ENCODE data around the gene DPP6.

- TF ChIP-seq POLR2A (IDR thresholded peaks at IDR 0.05; ENCODE audit: low read length) (no peak), CTCF (IDR thresholded peaks at IDR 0.05) (no peak), CBX8 (IDR thresholded peaks at IDR 0.05) (no peak), SMC3 (IDR thresholded peaks at IDR 0.05) (no peak), HOXA7 (CRISPR knock-in tag; IDR thresholded peaks at IDR 0.05) (no peak), RAD21 (conservative IDR thresholded peaks at IDR 0.05 in 1 of 2, IDR thresholded peaks at IDR 0.05 in 1 of 2) (no peak), EP300 (IDR thresholded peaks at IDR 0.05) (no peak), HOXB13 (CRISPR knock-in tag; IDR thresholded peaks at IDR 0.05; ENCODE audit: low read depth) (no peak), POLR2AphosphoS2 (conservative IDR thresholded peaks at IDR 0.05; ENCODE audit: low read length) (no peak), REST (IDR thresholded peaks at IDR 0.05) (no peak), MYC (IDR thresholded peaks at IDR 0.05; ENCODE audit: borderline replicate concordance, low read length) (no peak), CHD4 (IDR thresholded peaks at IDR 0.05; ENCODE audit: borderline replicate concordance) (no peak), BHLHE40 (IDR thresholded peaks at IDR 0.05; ENCODE audit: low read depth, low read length) (no peak)
Measured at GRCh38 chr7:154178895-154179294, 126.7 kb downstream of the DPP6 start.
